Naive thymus-derived CD4-positive, alpha-beta T cell (primary cell): ENCODE results near the gene SLC34A3. TPM values are rescaled to one million over a fixed set of nuclear protein-coding genes. Genes with fewer than 3 reads are reported as not detected.
A peak's percentile ranks its signal among the peaks of the same experiment; 100 is the strongest.

Experiments
- ATAC-seq: fragments of 150-1000 bp; cut with Tn5 transposase; 2 replicates; pipeline ENCODE4 v1.10.0; 2021; ENCODE audit warnings: mild to moderate bottlenecking, moderate library complexity
- CTCF ChIA-PET: fragments of 350-600 bp; sonication (Branson Sonifier 250); formaldehyde crosslinking; loops from one replicate; lab custom pipeline; 2021; ENCODE audit warnings: antibody characterized with exemption; lab: Charles Lee
- POLR2A ChIA-PET: fragments of 350-600 bp; sonication (Branson Sonifier 250); formaldehyde crosslinking; loops from one replicate; lab custom pipeline; 2021; ENCODE audit warnings: antibody characterized with exemption, inconsistent platforms; lab: Charles Lee
- DNase-seq, 9 donors: peaks; one replicate each; pipeline versions ENCODE4 v3.0.0 to v3.0.0-alpha.2; 2020 to 2022; ENCODE audit warnings: mixed read lengths in 1 of 9
- H3K27ac ChIP-seq: one replicate; pipeline ENCODE4 v1.7.0; 2013; ENCODE audit warnings: mild to moderate bottlenecking, low read depth, low read length, moderate library complexity
- H3K27me3 ChIP-seq, 2 donors: one replicate each; pipeline ENCODE4 v1.7.0; 2013; ENCODE audit warnings: low read length in 2 of 2, mild to moderate bottlenecking in 2 of 2, moderate library complexity in 2 of 2; ENCODE audit not compliant: control insufficient read depth in 2 of 2, insufficient read depth in 2 of 2
- H3K36me3 ChIP-seq, 3 experiments: 1 replicate in 2 of 3; 2 replicates in 1 of 3; pipeline ENCODE4 v1.7.0; 2013; ENCODE audit warnings: low read length in 3 of 3, mild to moderate bottlenecking in 3 of 3, moderate library complexity in 1 of 3; ENCODE audit not compliant: insufficient read depth in 3 of 3, control insufficient read depth in 2 of 3
- H3K4me1 ChIP-seq, 2 donors: one replicate each; pipeline ENCODE4 v1.7.0; 2013; ENCODE audit warnings: low read length in 2 of 2, mild to moderate bottlenecking in 2 of 2, moderate library complexity in 1 of 2; ENCODE audit not compliant: control insufficient read depth in 2 of 2, insufficient read depth in 2 of 2
- H3K4me3 ChIP-seq: 2 replicates; pipeline ENCODE4 v1.7.0; 2013; ENCODE audit warnings: mild to moderate bottlenecking, low read length
- H3K9me3 ChIP-seq, 3 experiments: 1 replicate in 2 of 3; 2 replicates in 1 of 3; pipeline ENCODE4 v1.7.0; 2013; ENCODE audit warnings: low read length in 3 of 3; ENCODE audit not compliant: control insufficient read depth in 2 of 3
- H3K27ac Mint-ChIP-seq, 9 donors: one replicate each; pipeline ENCODE4 v1.8.0; 2020 to 2022; ENCODE audit warnings: mixed read lengths in 9 of 9, mild to moderate bottlenecking in 8 of 9, moderate library complexity in 5 of 9, inconsistent platforms in 2 of 9
- H3K27me3 Mint-ChIP-seq, 5 donors: one replicate each; pipeline ENCODE4 v1.8.0; 2021 to 2022; ENCODE audit warnings: mixed read lengths in 5 of 5, mild to moderate bottlenecking in 1 of 5
- H3K36me3 Mint-ChIP-seq, 5 donors: one replicate each; pipeline ENCODE4 v1.8.0; 2020 to 2022; ENCODE audit warnings: mixed read lengths in 5 of 5, mild to moderate bottlenecking in 3 of 5, inconsistent platforms in 1 of 5
- H3K4me1 Mint-ChIP-seq, 7 donors: one replicate each; pipeline ENCODE4 v1.8.0; 2020 to 2022; ENCODE audit warnings: mixed read lengths in 7 of 7, mild to moderate bottlenecking in 3 of 7, inconsistent platforms in 1 of 7
- H3K4me3 Mint-ChIP-seq, 10 donors: one replicate each; pipeline ENCODE4 v1.8.0; 2020 to 2022; ENCODE audit warnings: mild to moderate bottlenecking in 10 of 10, mixed read lengths in 10 of 10, moderate library complexity in 6 of 10, inconsistent platforms in 2 of 10
- H3K9me3 Mint-ChIP-seq, 11 donors: one replicate each; pipeline ENCODE4 v1.8.0; 2020 to 2022; ENCODE audit warnings: mixed read lengths in 11 of 11, mild to moderate bottlenecking in 4 of 11, inconsistent platforms in 1 of 11, moderate library complexity in 1 of 11
- intact Hi-C, 2 donors: fragments of 100-400 bp; cut with micrococcal nuclease; formaldehyde crosslinking; loops; one replicate each; pipeline ENCODE4 v1.15.1; 2023
- polyA plus RNA-seq, 2 donors: library from polyadenylated mRNA; unstranded; fragments of 300-500 nt; fragmentation: Illumina TruSeq; gene quantifications; one replicate each; pipeline ENCODE4 v1.2.3, GENCODE V29; 2021
- total RNA-seq, 6 experiments: library from RNA in 5 of 6; stranded (reverse) in 5 of 6; gene quantifications; 1 replicate in 5 of 6; 2 replicates in 1 of 6; pipeline ENCODE4 v1.2.3 and lab custom pipeline; 2021 to 2026

The SLC34A3 gene
- total and polyA plus RNA-seq, 7 experiments from 2014 or later, result 0.16 TPM; not detected in 5

GRCh38 chr9:137269231-137269772, 38.6 kb downstream of the SLC34A3 start:
- Mint-ChIP-seq H3K4me3 (no peak overlapping the region), H3K36me3 (peaks cover 4 to 30% (median 5%) of the 10 kb centered on the region in 5 donors), H3K27ac (no peak overlapping the region), H3K4me1 (peaks cover 7 to 22% (median 14%) of the 10 kb centered on the region in 7 donors), H3K27me3 (no peaks in the 10 kb centered on the region), H3K9me3 (no peaks in the 10 kb centered on the region)
- no peak overlapping the region for H3K4me3 ChIP-seq
- DNase-seq (no peak), ATAC-seq (no peak)
- CTCF ChIA-PET, result no interaction called here
- H3K27ac ChIP-seq, result no peak overlapping the region
- no peaks in the 10 kb centered on the region for H3K9me3 ChIP-seq
- intact Hi-C loops, result no loop called here
- H3K36me3 ChIP-seq, result peaks cover 0 to 66% (median 4%) of the 10 kb centered on the region in 3 experiments
- H3K4me1 ChIP-seq, result peaks cover 0 to 16% of the 10 kb centered on the region in 2 donors
- no peaks in the 10 kb centered on the region for H3K27me3 ChIP-seq
- POLR2A ChIA-PET, result no interaction called here

- Mint-ChIP-seq H3K27ac (peak overlapping the region in 6 of 9 donors; percentile 19 to 82 (median 64)), H3K27me3 (no peaks in the 10 kb centered on the region), H3K4me3 (peak overlapping the region; percentile 30 to 78 (median 57)), H3K9me3 (no peaks in the 10 kb centered on the region), H3K4me1 (peaks cover 14 to 27% (median 16%) of the 10 kb centered on the region in 7 donors), H3K36me3 (peaks cover 4 to 28% (median 5%) of the 10 kb centered on the region in 5 donors)
- Histone ChIP-seq H3K36me3 (peaks cover 0 to 53% (median 4%) of the 10 kb centered on the region in 3 experiments), H3K9me3 (no peaks in the 10 kb centered on the region), H3K4me1 (peaks cover 0 to 16% of the 10 kb centered on the region in 2 donors), H3K4me3 (no peak overlapping the region), H3K27me3 (no peaks in the 10 kb centered on the region), H3K27ac (no peak overlapping the region)
- CTCF ChIA-PET, result interaction anchor here (0.6 kb wide), 1 partner anchor 23 kb away, joined by 3 read pairs; no protein-coding TSS in a partner anchor
- POLR2A ChIA-PET, result interaction anchor here (1.0 to 2.4 kb wide), 2 partner anchors 15 to 30 kb away, joined by 6 to 8 read pairs; partner anchors contain the start of gene TUBB4B
- DNase-seq (peak in 7 of 9 donors; percentile 39 to 67 (median 58)), ATAC-seq (peak; percentile 67)
- intact Hi-C loops, result loop anchor here in 1 of 2 donors (2.0 kb wide), 1 partner anchor 16 kb away; the partner anchor contains the start of gene NELFB
These were observed 40.4 kb downstream of the SLC34A3 start for GRCh38 chr9:137270929-137271695.

- DNase-seq (no peak), ATAC-seq (no peak)
- POLR2A ChIA-PET, result interaction anchor here (1.0 to 2.4 kb wide), 3 partner anchors 8 to 31 kb away, joined by 5 to 8 read pairs (median 6); partner anchors contain the start of gene TUBB4B
- H3K27me3 ChIP-seq, result no peaks in the 10 kb centered on the region
- H3K4me3 ChIP-seq, result no peak overlapping the region
- H3K36me3 ChIP-seq, result peaks cover 0 to 48% (median 2%) of the 10 kb centered on the region in 3 experiments
- Mint-ChIP-seq H3K9me3 (no peaks in the 10 kb centered on the region), H3K36me3 (peaks cover 4 to 28% (median 5%) of the 10 kb centered on the region in 5 donors), H3K27me3 (no peaks in the 10 kb centered on the region), H3K4me1 (peaks cover 14 to 28% (median 19%) of the 10 kb centered on the region in 7 donors), H3K4me3 (peak overlapping the region; percentile 30 to 78 (median 57)), H3K27ac (peak overlapping the region in 5 of 9 donors; percentile 19 to 82 (median 56))
- H3K27ac ChIP-seq, result no peak overlapping the region
- H3K9me3 ChIP-seq, result no peaks in the 10 kb centered on the region
- CTCF ChIA-PET, result interaction anchor here (0.6 kb wide), 1 partner anchor 23 kb away, joined by 3 read pairs; no protein-coding TSS in a partner anchor
- intact Hi-C loops, result loop anchor here in 1 of 2 donors (2.0 kb wide), 1 partner anchor 17 kb away; the partner anchor contains the start of gene NELFB
- peaks cover 0 to 16% of the 10 kb centered on the region in 2 donors for H3K4me1 ChIP-seq
These were observed 41.0 kb downstream of the SLC34A3 start for GRCh38 chr9:137271696-137272076.

GRCh38 chr9:137272241-137273094, 41.8 kb downstream of the SLC34A3 start:
- Histone ChIP-seq H3K4me1 (peaks cover 0 to 23% of the 10 kb centered on the region in 2 donors), H3K9me3 (no peaks in the 10 kb centered on the region), H3K27ac (no peak overlapping the region), H3K27me3 (no peaks in the 10 kb centered on the region), H3K4me3 (no peak overlapping the region), H3K36me3 (peaks cover 0 to 40% (median 0%) of the 10 kb centered on the region in 3 experiments)
- Mint-ChIP-seq H3K4me1 (peaks cover 16 to 34% (median 27%) of the 10 kb centered on the region in 7 donors), H3K36me3 (peaks cover 4 to 28% (median 5%) of the 10 kb centered on the region in 5 donors), H3K27ac (no peak overlapping the region), H3K4me3 (peak overlapping the region in 1 of 10 donors; percentile 16), H3K9me3 (no peaks in the 10 kb centered on the region), H3K27me3 (no peaks in the 10 kb centered on the region)
- ATAC-seq, result no peak
- CTCF ChIA-PET, result interaction anchor here (0.8 kb wide), 1 partner anchor 91 kb away, joined by 3 read pairs; no protein-coding TSS in a partner anchor
- no peak for DNase-seq
- POLR2A ChIA-PET, result interaction anchor here (0.5 to 2.4 kb wide), 3 partner anchors 8 to 32 kb away, joined by 4 to 8 read pairs (median 5); partner anchors contain the start of gene TUBB4B
- intact Hi-C loops, result no loop called here

- Mint-ChIP-seq H3K4me3 (no peak overlapping the region), H3K27ac (no peak overlapping the region), H3K36me3 (peaks cover 4 to 24% (median 5%) of the 10 kb centered on the region in 5 donors), H3K4me1 (peaks cover 18 to 34% (median 30%) of the 10 kb centered on the region in 7 donors), H3K9me3 (no peaks in the 10 kb centered on the region), H3K27me3 (no peaks in the 10 kb centered on the region)
- no peaks in the 10 kb centered on the region for H3K27me3 ChIP-seq
- no peak overlapping the region for H3K27ac ChIP-seq
- DNase-seq (no peak), ATAC-seq (no peak)
- no peak overlapping the region for H3K4me3 ChIP-seq
- H3K9me3 ChIP-seq, result no peaks in the 10 kb centered on the region
- intact Hi-C loops, result no loop called here
- peaks cover 0 to 30% of the 10 kb centered on the region in 2 donors for H3K4me1 ChIP-seq
- ChIA-PET POLR2A (interaction anchor here (0.5 to 2.4 kb wide), 4 partner anchors 9 to 32 kb away, joined by 4 to 8 read pairs (median 4); partner anchors contain the start of gene TUBB4B), CTCF (interaction anchor here (0.8 kb wide), 1 partner anchor 90 kb away, joined by 3 read pairs; no protein-coding TSS in a partner anchor)
- H3K36me3 ChIP-seq, result peaks cover 0 to 34% (median 0%) of the 10 kb centered on the region in 3 experiments
These were observed 42.4 kb downstream of the SLC34A3 start for GRCh38 chr9:137273095-137273490.
